Measurements from ENCODE around the gene EPX.
A peak's percentile ranks its signal among the peaks of the same experiment; 100 is the strongest.

Gene EPX

DNA sequence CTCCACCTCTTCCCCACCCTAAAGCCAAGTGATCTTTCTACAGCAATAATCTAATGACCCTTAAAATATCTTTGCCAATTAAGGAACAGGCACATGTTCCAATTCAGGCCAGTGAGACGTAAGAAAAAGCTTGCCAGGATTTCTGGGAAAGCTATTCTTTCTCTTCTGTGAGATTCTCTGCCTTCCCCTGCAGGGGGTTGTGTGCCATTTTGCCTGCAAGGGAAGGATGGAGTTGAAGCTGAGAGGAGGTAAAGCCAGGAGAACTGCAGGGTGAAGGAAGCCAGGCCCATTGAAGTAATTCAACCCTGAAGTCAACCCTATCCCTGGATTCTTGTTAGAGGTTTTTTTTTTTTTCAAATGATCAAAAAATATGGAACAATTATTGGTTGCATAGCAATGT lies 36.9 kb downstream of the EPX start:
- no peak for DNase-seq (ENCODE audit: low read depth)

GRCh38 chr17:58229881-58230280 lies 37.4 kb downstream of the EPX start:
- no peak for DNase-seq (ENCODE audit: low read depth)

DNA sequence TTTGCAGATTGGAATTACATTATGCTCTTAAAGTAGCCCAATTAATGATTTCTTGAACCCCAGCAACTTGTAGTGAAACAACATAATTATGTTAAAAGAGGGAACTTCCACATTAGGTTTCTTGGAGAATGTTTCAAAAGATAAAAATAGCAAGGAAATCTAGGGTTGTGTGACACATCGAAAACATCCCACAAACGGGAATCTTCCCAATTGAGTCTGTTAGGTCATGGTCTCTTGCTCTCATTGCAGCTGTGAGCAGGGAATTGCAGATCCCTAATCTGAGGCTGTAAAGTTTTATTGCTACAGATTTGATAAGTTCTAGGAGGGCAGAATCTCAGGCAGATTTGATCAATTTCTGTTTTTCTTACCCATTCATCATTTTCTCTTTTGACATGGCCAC lies 39.1 kb downstream of the EPX start:
- DNase-seq (ENCODE audit: low read depth), result no peak

DNA sequence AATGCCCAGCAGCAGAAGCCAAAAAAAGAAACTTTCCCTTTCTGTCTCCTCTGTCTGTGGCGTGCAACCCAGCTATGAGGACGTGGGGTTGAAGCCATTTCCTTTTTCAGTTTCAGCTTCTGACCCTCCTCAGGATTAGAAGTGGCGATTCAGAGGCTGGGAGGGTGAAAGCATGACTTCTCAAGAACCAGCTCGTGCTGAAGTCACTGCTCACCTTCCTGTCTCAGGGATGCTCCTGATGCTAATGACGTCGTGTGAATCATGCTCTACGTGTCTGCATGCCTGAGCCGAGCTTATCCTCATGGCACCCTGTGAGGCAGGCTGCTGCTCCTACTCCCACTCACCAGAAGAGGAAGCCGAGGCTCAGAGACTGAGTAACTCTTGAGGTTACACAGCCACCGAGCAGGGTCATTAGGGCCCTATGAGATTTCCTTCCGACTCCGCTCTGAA lies 40.2 kb downstream of the EPX start:
- peak; percentile 92 for DNase-seq (ENCODE audit: low read depth)

DNA sequence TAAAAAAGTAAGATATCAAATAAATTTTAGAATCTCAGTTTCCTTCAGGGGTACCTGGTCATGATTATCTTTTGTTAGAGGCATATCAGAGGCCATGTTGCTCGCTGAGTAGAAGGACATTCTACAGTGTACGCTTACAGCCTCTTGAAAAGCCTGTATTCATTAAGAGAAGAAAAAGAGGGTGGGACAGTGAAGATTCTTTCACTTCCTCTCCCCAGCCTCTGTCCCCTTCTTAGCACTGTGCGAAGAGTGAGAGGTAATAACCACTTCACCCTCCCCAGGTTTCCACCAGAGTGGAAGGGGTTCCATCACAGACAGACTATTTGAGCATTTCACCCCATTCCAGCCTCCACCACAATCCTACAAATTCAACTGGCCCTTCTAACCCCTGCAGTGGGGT lies 41.0 kb downstream of the EPX start:
- DNase-seq (ENCODE audit: low read depth), result no peak

DNA sequence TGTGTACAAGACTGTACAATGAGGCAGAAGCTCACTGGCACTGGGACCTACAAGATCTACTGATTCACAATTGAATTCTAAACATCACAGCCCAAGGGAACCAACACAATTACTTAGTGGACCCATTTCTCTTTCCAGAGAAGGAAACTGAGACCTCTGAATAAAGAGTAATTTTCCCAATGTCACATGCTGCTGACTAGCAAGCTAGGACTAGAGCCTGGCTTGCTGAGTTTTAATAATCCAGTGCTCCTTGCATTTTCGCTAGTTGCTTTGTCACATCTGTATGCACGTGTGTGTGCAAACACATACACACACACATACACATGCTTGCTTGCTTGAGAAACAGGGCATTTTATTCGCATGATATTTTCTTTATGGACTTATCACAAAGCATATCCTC lies 42.0 kb downstream of the EPX start:
- no peak for DNase-seq (ENCODE audit: low read depth)

DNA sequence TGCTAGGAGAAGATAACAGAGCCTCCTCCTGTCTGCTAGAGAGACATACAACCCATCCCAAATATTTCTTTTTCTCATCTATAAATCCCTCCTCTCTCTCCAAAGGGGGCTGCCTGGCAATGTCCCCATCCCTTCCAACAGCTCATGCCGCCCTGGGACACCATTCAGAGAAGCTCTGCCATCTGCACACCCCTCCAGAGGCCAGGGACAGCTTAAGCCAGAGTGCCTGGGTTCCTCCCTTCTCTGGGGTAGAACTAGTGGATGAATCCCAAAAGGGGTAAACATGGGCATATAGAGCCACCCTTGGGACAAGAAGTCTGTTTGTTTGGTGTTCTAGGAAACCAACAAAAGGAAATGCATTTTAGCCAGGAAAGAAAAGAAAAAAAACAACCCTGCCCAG lies 43.3 kb downstream of the EPX start:
- no peak for DNase-seq (ENCODE audit: low read depth)

DNA sequence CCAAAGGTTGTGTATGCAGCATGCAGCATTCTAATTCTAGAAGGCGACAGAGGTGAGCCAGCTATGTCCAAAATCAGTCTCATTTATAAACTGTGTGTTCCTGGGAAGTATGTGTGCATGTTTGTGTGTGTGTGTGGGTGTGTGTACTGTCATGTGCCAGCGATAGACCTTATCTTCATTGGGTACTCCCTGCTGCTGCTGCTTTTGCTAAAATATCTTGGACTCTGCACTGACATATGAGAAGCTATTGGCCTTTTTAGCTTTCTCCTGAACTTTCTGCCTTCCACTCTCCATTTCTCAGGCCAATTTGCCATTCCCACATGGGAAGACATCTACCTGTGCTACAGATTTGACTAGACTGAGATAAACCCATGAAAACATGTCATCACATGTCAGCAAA lies 43.9 kb downstream of the EPX start:
- no peak for DNase-seq (ENCODE audit: low read depth)

DNA sequence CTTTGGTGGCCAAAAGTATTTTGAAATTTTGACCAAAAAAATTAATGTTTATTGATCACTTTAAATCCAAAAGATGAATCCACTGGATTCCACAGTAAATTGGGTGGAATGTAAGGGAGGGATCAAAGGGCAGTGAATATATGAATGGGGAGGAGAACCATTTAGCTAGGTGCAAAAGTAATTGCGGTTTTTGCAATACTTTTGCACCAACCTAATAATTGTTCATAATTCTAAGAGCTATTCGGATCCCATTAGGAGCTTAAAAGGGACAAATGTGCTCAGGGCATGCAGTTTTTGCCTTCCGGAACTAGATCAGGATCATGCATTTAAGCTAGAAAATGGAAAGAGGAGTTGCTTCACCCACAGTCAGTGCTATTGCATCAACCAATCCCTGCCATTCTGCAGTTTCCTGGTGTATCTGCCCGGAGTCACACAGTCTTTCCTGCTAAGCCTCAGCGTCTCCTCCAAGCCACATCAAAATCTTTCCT lies 45.7 kb downstream of the EPX start, which contains the start of gene LPO:
Gene LPO, plus strand, starts transcription at position 438 of the 488 bp plus-strand sequence. CDS start 4,396 bp downstream, outside the sequence.
- DNase-seq (ENCODE audit: low read depth), result peak; percentile 19

DNA sequence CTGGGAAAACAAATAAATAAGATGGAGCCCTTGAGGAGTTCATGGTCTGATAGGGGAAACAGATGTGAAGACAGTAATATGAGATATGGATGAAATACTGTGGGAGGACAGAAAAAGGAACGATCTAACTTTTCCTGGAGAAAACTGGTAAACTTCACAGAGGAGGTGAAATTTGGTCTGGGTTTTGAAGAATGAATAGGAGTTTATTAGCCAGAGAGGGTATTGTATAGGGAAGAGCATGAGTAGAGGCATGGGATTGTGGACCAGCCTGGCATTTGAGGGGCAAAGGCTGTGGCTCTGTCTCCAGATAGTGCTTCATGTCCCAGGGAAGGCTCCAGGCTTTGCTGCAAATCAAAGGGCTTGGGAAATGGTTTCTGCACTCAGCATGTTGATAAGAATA lies 47.5 kb downstream of the EPX start:
- DNase-seq (ENCODE audit: low read depth), result no peak

GRCh38 chr17:58242171-58242784 lies 49.8 kb downstream of the EPX start:
- DNase-seq (ENCODE audit: low read depth), result no peak

GRCh38 chr17:58244963-58245362 lies 52.4 kb downstream of the EPX start:
- peak; percentile 2 for DNase-seq (ENCODE audit: low read depth)

DNA sequence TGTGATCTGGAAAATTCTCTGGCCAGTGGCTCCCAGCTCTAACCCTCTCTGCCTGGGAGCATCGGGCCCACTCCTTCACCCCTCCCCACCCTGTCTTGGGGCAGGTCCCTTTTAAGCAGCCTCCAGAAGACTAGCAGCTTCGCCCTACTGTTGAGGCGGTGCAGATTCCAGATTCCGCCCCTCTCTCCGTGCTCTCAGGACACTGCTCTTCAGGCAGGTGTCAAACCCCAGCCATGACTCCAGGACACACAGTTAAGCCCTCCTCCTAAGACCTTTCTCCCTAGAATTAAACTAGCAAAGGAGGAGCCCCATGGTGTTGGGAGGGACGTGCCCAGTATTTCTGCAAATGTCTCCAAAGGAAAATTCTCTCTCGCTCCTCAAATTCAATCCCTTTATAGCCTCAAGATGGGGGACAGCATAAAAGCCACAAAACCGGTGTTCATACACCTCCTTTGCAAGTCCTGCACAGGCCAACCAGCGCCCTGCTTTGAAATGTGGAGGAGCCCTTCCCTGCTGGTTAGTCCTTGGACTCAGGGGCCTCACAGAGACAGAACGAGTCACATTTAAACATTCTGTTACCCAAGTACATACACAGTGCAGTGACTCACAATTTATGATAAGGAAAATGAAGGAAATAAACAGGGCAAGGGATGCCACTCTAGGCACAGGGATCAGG lies 53.0 kb downstream of the EPX start:
- DNase-seq (ENCODE audit: low read depth), result peak; percentile 37

- no peak for DNase-seq (ENCODE audit: low read depth)
Measured at GRCh38 chr17:58246104-58246740, 53.7 kb downstream of the EPX start.

- DNase-seq (ENCODE audit: low read depth), result no peak
Measured at GRCh38 chr17:58246781-58247180, 54.3 kb downstream of the EPX start.

GRCh38 chr17:58247511-58248363 lies 55.2 kb downstream of the EPX start:
- DNase-seq (ENCODE audit: low read depth), result no peak

- DNase-seq (ENCODE audit: low read depth), result no peak
Measured at GRCh38 chr17:58248955-58249269, 56.4 kb downstream of the EPX start.

GRCh38 chr17:58249270-58250133 lies 57.0 kb downstream of the EPX start:
- peak; percentile 5 for DNase-seq (ENCODE audit: low read depth)

DNA sequence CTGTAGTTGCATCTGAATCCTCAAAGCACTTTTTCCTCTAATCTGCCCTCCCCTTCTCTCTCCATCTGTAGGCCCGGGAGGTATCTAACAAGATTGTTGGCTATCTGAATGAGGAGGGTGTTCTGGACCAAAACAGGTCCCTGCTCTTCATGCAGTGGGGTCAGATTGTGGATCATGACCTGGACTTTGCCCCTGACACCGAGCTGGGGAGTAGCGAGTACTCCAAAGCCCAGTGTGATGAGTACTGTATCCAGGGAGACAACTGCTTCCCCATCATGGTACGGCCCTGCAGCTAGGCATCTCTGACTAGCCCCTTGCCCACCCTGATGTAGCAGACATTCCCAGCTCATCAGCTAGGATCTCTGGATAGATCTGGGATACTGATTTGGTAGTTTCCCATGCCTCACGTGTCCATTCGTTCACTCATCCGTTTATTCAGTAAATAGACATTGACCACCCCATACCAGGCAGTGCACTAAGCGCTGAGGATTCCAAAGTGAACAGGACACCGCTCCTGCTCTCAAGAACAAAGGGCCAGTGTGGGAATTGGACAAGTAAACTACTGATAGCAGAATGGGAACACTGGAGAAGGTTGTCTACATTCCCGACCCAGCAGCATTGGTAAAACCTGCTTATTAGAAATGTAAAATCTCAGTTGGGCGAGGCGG lies 58.0 kb downstream of the EPX start:
- no peak for DNase-seq (ENCODE audit: low read depth)

GRCh38 chr17:58252141-58252540 lies 59.6 kb downstream of the EPX start:
- DNase-seq (ENCODE audit: low read depth), result no peak

GRCh38 chr17:58253082-58253481 lies 60.6 kb downstream of the EPX start:
- DNase-seq (ENCODE audit: low read depth), result no peak
